ENCODE measurements around the gene CWC27.

Gene CWC27

DNA sequence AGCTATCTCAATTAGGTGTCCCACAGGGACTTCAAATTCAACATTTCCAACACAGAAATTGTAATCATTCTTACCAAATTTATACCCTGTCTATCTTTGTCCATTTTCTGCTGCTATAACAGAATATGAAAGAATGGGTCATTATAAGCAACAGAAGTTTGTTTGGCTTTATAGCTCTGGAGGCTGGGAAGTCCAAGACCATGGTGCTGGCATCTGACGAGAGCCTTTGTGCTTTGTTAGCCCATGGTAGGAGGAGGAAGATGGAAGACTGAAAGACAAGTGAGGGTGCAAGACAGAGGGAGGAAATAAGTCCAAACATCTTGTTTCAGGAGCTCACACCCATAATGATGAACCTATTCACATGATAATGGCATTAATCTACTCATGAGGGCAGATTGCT, 72.2 kb downstream of the CWC27 start:
- peaks cover 33% of the 10 kb centered on the region for H3K4me1 ChIP-seq (ENCODE audit: control insufficient read depth, insufficient read depth, low read length)
- H3K4me2 ChIP-seq (ENCODE audit: low read length): no peak overlapping the region
- peaks cover 8% of the 10 kb centered on the region for H3K36me3 ChIP-seq (ENCODE audit: insufficient read depth, low read length)
- H3K9me3 ChIP-seq (replicated peaks; ENCODE audit: low read length): peaks cover 16% of the 10 kb centered on the region
- H3K27me3 ChIP-seq (ENCODE audit: control insufficient read depth, insufficient read depth, low read length): no peaks in the 10 kb centered on the region
- H3K9ac ChIP-seq (ENCODE audit: low read depth, low read length): no peak overlapping the region
- no peak overlapping the region for H3K4me3 ChIP-seq (ENCODE audit: low read length)

DNA sequence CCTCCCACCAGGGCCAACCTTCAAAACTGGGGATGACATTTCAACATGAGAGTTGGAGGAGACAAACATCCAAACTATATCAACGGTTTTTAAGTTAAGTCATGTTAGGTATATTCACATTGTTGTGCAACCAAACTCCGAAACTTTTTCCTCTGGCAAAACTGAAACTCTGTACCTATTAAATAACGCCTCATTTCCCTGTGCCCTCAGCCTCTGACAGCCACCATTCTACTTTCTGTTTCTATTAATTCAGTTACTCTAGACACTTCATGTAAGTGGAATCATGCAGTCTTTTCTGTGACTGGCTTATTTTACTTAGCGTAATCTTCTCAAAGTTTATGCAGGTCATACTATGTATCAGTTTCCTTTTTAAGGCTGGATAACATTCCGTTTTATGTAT, 85.0 kb downstream of the CWC27 start:
- H3K27me3 ChIP-seq (ENCODE audit: control insufficient read depth, insufficient read depth, low read length): no peaks in the 10 kb centered on the region
- H3K4me3 ChIP-seq (ENCODE audit: low read length): no peak overlapping the region
- H3K4me2 ChIP-seq (ENCODE audit: low read length): no peak overlapping the region
- no peak overlapping the region for H3K9ac ChIP-seq (ENCODE audit: low read depth, low read length)
- no peaks in the 10 kb centered on the region for H3K4me1 ChIP-seq (ENCODE audit: control insufficient read depth, insufficient read depth, low read length)
- no peaks in the 10 kb centered on the region for H3K9me3 ChIP-seq (replicated peaks; ENCODE audit: low read length)
- H3K36me3 ChIP-seq (ENCODE audit: insufficient read depth, low read length): no peaks in the 10 kb centered on the region

DNA sequence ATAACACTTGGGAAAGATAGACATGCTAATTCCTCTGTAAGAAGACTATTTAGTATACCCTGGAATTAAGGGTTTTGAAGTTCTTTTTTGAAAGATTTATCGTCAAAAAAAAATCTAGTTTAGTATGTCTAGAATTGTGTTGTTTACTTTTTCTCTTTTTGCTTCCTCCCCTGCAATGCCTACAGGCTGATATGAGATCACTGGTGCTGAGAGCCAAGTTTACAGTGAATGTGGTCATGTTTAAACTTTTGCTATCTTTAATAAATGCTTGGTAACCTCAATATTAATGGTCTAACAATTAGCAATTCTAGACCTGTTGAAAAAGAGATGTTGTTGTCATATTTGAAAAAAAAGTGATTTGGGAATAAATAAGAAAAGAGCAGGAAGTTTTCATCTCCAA, 86.1 kb downstream of the CWC27 start:
- Histone ChIP-seq H3K27me3 (ENCODE audit: control insufficient read depth, insufficient read depth, low read length) (no peaks in the 10 kb centered on the region), H3K9me3 (replicated peaks; ENCODE audit: low read length) (no peaks in the 10 kb centered on the region), H3K4me3 (ENCODE audit: low read length) (no peak overlapping the region), H3K36me3 (ENCODE audit: insufficient read depth, low read length) (no peaks in the 10 kb centered on the region), H3K9ac (ENCODE audit: low read depth, low read length) (no peak overlapping the region), H3K4me1 (ENCODE audit: control insufficient read depth, insufficient read depth, low read length) (no peaks in the 10 kb centered on the region), H3K4me2 (ENCODE audit: low read length) (no peak overlapping the region)

DNA sequence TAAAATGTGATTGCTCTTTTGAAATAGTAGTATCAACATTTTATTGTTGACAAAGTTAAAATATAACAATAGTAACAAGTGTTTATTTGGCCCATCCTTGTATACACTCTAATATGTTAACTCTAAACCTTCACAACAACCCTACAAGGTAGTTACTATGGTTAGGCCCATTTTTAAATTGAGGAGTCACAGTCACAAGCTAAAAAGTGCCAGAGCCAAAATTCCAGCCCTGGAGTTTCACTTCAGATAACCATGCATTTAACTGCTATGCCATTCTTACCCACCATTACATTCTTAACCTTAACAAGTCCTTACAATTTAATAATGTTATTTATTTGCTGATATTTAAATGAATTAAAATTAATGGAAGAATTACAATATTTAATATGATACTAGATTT, 91.2 kb downstream of the CWC27 start:
- Histone ChIP-seq H3K9ac (ENCODE audit: low read depth, low read length) (no peak overlapping the region), H3K4me1 (ENCODE audit: control insufficient read depth, insufficient read depth, low read length) (peaks cover 17% of the 10 kb centered on the region), H3K4me3 (ENCODE audit: low read length) (no peak overlapping the region), H3K36me3 (ENCODE audit: insufficient read depth, low read length) (no peaks in the 10 kb centered on the region), H3K4me2 (ENCODE audit: low read length) (no peak overlapping the region), H3K9me3 (replicated peaks; ENCODE audit: low read length) (no peaks in the 10 kb centered on the region), H3K27me3 (ENCODE audit: control insufficient read depth, insufficient read depth, low read length) (no peaks in the 10 kb centered on the region)

DNA sequence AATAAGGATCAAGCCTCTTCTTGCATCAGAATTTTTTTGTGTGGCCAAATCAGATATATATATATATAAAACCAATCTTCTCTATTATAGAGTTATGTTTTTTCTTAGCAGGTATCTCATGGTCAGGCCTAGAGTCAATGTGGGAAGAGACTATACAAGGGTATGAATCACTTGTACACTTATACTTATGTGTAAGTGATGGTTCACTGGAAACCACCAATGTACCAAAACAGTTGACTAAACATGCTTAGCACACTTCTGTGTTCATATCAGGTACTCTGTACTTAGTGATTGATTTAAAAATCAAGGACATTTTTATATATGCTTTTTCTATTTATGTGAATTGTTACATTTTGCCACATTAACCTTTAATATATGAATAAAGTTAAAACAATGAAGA, 92.6 kb downstream of the CWC27 start:
- H3K4me1 ChIP-seq (ENCODE audit: control insufficient read depth, insufficient read depth, low read length): peaks cover 31% of the 10 kb centered on the region
- no peaks in the 10 kb centered on the region for H3K9me3 ChIP-seq (replicated peaks; ENCODE audit: low read length)
- no peaks in the 10 kb centered on the region for H3K36me3 ChIP-seq (ENCODE audit: insufficient read depth, low read length)
- no peak overlapping the region for H3K9ac ChIP-seq (ENCODE audit: low read depth, low read length)
- H3K4me2 ChIP-seq (ENCODE audit: low read length): no peak overlapping the region
- H3K4me3 ChIP-seq (ENCODE audit: low read length): no peak overlapping the region
- H3K27me3 ChIP-seq (ENCODE audit: control insufficient read depth, insufficient read depth, low read length): no peaks in the 10 kb centered on the region

DNA sequence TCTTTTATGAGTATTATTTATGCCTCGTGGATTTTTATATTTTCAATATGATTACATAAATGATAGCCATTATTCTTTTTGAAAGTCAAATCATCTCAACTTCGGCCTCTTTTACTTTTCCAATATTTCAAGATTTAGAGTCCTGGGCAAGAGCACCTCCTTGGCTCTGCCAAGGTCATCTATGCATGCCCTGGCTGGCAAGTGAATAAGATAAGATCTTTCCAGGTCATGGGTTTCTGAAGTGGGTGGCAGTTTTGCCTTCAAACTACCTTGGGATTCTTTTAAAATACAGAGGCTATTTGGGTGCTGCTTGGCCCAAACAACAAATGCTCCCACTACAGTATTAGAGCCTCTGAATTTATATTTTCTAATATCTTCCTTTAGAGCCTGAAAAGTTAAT, 95.4 kb downstream of the CWC27 start:
- Histone ChIP-seq H3K27me3 (ENCODE audit: control insufficient read depth, insufficient read depth, low read length) (no peaks in the 10 kb centered on the region), H3K9ac (ENCODE audit: low read depth, low read length) (no peak overlapping the region), H3K9me3 (replicated peaks; ENCODE audit: low read length) (no peaks in the 10 kb centered on the region), H3K36me3 (ENCODE audit: insufficient read depth, low read length) (no peaks in the 10 kb centered on the region), H3K4me2 (ENCODE audit: low read length) (no peak overlapping the region), H3K4me1 (ENCODE audit: control insufficient read depth, insufficient read depth, low read length) (peaks cover 51% of the 10 kb centered on the region), H3K4me3 (ENCODE audit: low read length) (no peak overlapping the region)

DNA sequence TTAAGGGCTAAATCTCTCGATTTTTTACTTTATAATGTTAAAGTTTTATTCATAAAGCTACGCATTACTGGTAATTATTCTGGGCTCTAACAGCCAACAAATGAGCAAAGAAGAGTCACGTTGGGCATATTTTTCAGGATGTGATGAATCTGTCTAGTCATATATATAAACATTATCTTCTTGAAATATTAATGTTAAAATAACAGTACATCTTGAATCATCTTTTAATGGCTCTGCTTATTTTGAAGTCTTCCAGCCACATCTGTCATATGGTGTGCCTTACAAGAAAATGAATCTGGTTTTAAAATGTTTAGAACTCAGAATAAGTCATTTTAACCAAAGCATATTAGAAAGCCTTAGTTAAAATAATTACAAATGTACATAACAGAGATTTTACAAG, 96.9 kb downstream of the CWC27 start:
- no peaks in the 10 kb centered on the region for H3K36me3 ChIP-seq (ENCODE audit: insufficient read depth, low read length)

DNA sequence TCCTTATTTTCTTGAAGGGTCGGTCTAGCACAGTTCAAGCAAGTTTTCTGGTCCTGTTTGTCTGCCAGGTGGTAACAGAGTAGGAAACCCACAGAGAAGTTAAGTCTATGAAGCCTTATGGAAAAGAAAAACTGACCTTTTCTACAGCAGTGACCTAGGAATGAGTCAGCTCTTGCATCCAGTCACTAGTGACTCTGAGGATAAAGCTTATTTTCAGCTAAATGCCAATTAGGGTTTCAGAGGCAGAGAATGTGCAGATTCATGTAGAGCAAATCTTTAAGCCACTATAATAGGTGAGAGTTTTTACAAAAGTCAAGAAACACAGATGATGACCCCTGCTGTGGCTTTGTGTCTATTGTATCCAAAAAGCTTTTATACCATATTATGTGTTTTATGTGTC, 100.7 kb downstream of the CWC27 start:
- Histone ChIP-seq H3K9ac (ENCODE audit: low read depth, low read length) (peak overlapping the region; percentile 63), H3K27me3 (ENCODE audit: control insufficient read depth, insufficient read depth, low read length) (no peaks in the 10 kb centered on the region), H3K4me1 (ENCODE audit: control insufficient read depth, insufficient read depth, low read length) (peaks cover 63% of the 10 kb centered on the region), H3K9me3 (replicated peaks; ENCODE audit: low read length) (no peaks in the 10 kb centered on the region), H3K4me2 (ENCODE audit: low read length) (peak overlapping the region; percentile 40), H3K4me3 (ENCODE audit: low read length) (no peak overlapping the region), H3K36me3 (ENCODE audit: insufficient read depth, low read length) (no peaks in the 10 kb centered on the region)

More for the DNA sequence above, 96.9 kb downstream of the CWC27 start:
- Histone ChIP-seq H3K4me1 (ENCODE audit: control insufficient read depth, insufficient read depth, low read length) (peaks cover 63% of the 10 kb centered on the region), H3K4me3 (ENCODE audit: low read length) (peak overlapping the region; percentile 15), H3K9ac (ENCODE audit: low read depth, low read length) (peak overlapping the region; percentile 62), H3K9me3 (replicated peaks; ENCODE audit: low read length) (no peaks in the 10 kb centered on the region), H3K4me2 (ENCODE audit: low read length) (peak overlapping the region; percentile 67), H3K27me3 (ENCODE audit: control insufficient read depth, insufficient read depth, low read length) (no peaks in the 10 kb centered on the region)

DNA sequence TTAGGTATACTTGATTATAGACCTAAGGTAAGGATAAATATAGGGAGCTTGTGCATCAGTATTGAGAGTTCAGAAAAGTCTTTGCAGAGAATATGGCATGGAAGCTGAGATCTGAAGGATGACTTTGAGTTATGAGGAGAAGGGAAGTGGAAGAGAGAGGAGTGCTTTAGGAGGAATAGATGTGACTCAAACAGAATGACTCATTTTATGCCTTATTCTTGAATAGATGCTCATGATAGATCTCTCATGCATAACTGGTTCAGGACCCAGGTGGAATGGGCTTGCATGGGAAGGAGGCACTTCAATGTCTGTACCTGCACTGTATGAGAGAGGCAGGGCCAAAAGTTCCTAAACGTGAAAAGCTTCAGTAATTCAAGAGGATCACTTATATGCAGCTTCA, 103.3 kb downstream of the CWC27 start:
- H3K4me2 ChIP-seq (ENCODE audit: low read length): no peak overlapping the region
- H3K27me3 ChIP-seq (ENCODE audit: control insufficient read depth, insufficient read depth, low read length): no peaks in the 10 kb centered on the region
- no peaks in the 10 kb centered on the region for H3K36me3 ChIP-seq (ENCODE audit: insufficient read depth, low read length)
- no peak overlapping the region for H3K9ac ChIP-seq (ENCODE audit: low read depth, low read length)
- H3K9me3 ChIP-seq (replicated peaks; ENCODE audit: low read length): no peaks in the 10 kb centered on the region
- no peak overlapping the region for H3K4me3 ChIP-seq (ENCODE audit: low read length)
- peaks cover 37% of the 10 kb centered on the region for H3K4me1 ChIP-seq (ENCODE audit: control insufficient read depth, insufficient read depth, low read length)

DNA sequence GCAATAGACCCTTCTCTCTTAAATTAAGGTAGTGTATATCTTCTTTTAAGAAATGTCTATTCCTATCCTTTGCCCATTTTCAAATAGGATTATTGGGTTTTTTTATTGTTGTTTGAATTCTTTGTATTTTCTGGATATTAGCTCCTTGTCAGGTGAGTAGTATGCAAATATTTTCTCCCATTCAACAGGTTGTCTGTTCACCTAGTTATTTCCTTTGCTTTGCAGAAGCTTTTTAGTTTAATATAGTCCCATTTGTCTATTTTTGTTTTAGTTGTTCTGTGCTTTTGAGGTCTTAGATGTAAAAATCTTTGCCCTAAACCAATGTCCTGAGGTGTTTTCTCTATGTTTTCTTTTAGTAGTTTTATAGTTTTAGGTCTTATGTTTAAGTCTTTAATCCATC, 104.7 kb downstream of the CWC27 start:
- H3K9me3 ChIP-seq (replicated peaks; ENCODE audit: low read length): no peaks in the 10 kb centered on the region
- no peak overlapping the region for H3K4me2 ChIP-seq (ENCODE audit: low read length)
- no peak overlapping the region for H3K4me3 ChIP-seq (ENCODE audit: low read length)
- no peaks in the 10 kb centered on the region for H3K36me3 ChIP-seq (ENCODE audit: insufficient read depth, low read length)
- H3K9ac ChIP-seq (ENCODE audit: low read depth, low read length): no peak overlapping the region
- no peaks in the 10 kb centered on the region for H3K27me3 ChIP-seq (ENCODE audit: control insufficient read depth, insufficient read depth, low read length)
- peaks cover 32% of the 10 kb centered on the region for H3K4me1 ChIP-seq (ENCODE audit: control insufficient read depth, insufficient read depth, low read length)

DNA sequence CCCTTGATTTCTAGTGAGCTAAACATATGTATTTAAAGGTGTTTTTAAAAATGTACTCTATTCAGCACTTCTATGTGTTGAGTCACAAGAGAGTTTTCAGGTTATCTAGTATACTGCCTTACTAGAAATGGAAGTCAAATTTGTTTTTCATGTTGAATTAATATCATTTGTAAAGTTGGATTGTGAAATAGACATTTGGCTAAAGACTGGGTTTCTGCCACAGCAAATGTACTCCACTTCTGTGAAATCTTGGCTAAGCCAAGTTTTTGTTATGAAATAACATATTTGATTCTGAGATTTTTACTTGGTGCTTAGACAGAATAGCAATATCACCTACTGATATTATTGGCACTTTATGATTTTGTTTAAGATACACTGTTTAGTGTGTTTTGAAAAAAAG, 106.0 kb downstream of the CWC27 start:
- Histone ChIP-seq H3K27me3 (ENCODE audit: control insufficient read depth, insufficient read depth, low read length) (no peaks in the 10 kb centered on the region), H3K9ac (ENCODE audit: low read depth, low read length) (no peak overlapping the region), H3K9me3 (replicated peaks; ENCODE audit: low read length) (no peaks in the 10 kb centered on the region), H3K36me3 (ENCODE audit: insufficient read depth, low read length) (no peaks in the 10 kb centered on the region), H3K4me1 (ENCODE audit: control insufficient read depth, insufficient read depth, low read length) (peaks cover 19% of the 10 kb centered on the region), H3K4me2 (ENCODE audit: low read length) (no peak overlapping the region), H3K4me3 (ENCODE audit: low read length) (no peak overlapping the region)

DNA sequence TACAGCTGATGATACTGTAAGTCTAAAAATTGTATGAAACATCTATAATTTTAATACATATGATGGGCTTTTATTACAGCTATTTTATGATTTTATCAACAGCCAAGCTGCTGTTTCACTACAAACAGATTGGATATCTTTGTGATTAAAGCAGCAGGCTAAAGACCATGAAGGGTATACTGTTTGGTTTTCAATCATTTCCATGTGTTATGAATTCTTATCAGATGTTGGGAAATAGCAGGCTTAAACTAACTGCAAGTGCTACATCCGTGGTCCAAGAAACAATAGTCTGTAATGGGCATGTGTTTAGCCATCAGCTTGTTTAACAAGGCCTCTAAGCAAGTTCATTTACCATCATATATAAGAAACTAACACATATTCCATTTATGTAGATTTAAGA, 107.5 kb downstream of the CWC27 start:
- H3K36me3 ChIP-seq (ENCODE audit: insufficient read depth, low read length): no peaks in the 10 kb centered on the region
- no peak overlapping the region for H3K9ac ChIP-seq (ENCODE audit: low read depth, low read length)
- H3K27me3 ChIP-seq (ENCODE audit: control insufficient read depth, insufficient read depth, low read length): no peaks in the 10 kb centered on the region
- peaks cover 11% of the 10 kb centered on the region for H3K4me1 ChIP-seq (ENCODE audit: control insufficient read depth, insufficient read depth, low read length)
- no peak overlapping the region for H3K4me3 ChIP-seq (ENCODE audit: low read length)
- no peaks in the 10 kb centered on the region for H3K9me3 ChIP-seq (replicated peaks; ENCODE audit: low read length)
- no peak overlapping the region for H3K4me2 ChIP-seq (ENCODE audit: low read length)

Measured in skeletal muscle satellite cell (primary cell).